ENCODE data around the gene IL36B.

GRCh38 chr2:113038291-113038690 lies 14.4 kb downstream of the IL36B start:
- TF ChIP-seq EZH2phosphoT487 (IDR thresholded peaks at IDR 0.05; ENCODE audit: low read depth, severe bottlenecking, unreplicated experiment) (no peak), EZH2 (IDR thresholded peaks at IDR 0.05; ENCODE audit: borderline replicate concordance) (no peak), CTCF (IDR thresholded peaks at IDR 0.05; ENCODE audit: poor library complexity) (no peak)

Measured in hepatocyte (in vitro differentiated cells).